Esophagus (tissue), 2 donors: Measurements from ENCODE around the gene SEMA4D. TPM values are rescaled to one million over a fixed set of nuclear protein-coding genes. Genes with fewer than 3 reads are reported as not detected.

Source experiments
- H3K27ac ChIP-seq, 2 donors: one replicate each; pipeline ENCODE4 v1.5.1; 2013; ENCODE audit warnings: low read depth in 2 of 2, mild to moderate bottlenecking in 2 of 2, inconsistent platforms in 1 of 2, low read length in 1 of 2, moderate library complexity in 1 of 2
- H3K27me3 ChIP-seq, 2 donors: one replicate each; pipeline ENCODE4 v1.6.1; 2013; ENCODE audit warnings: low read length in 2 of 2, control low read depth in 1 of 2, mild to moderate bottlenecking in 1 of 2; ENCODE audit not compliant: insufficient read depth in 2 of 2, control insufficient read depth in 1 of 2
- H3K36me3 ChIP-seq, 2 donors: one replicate each; pipeline ENCODE4 v1.6.1; 2013; ENCODE audit warnings: low read length in 1 of 2; ENCODE audit not compliant: control insufficient read depth in 2 of 2, insufficient read depth in 2 of 2
- H3K4me1 ChIP-seq, 2 donors: one replicate each; pipeline ENCODE4 v1.6.1; 2013; ENCODE audit warnings: low read length in 1 of 2; ENCODE audit not compliant: control insufficient read depth in 2 of 2, insufficient read depth in 2 of 2
- H3K4me3 ChIP-seq, 2 donors: one replicate each; pipeline ENCODE4 v1.5.1; 2013; ENCODE audit warnings: low read length in 2 of 2, mild to moderate bottlenecking in 2 of 2, low read depth in 1 of 2, moderate library complexity in 1 of 2
- H3K9me3 ChIP-seq, 2 donors: one replicate each; pipeline ENCODE4 v1.6.1; 2013; ENCODE audit warnings: mild to moderate bottlenecking in 2 of 2, low read depth in 1 of 2, low read length in 1 of 2, moderate library complexity in 1 of 2; ENCODE audit not compliant: control insufficient read depth in 2 of 2, insufficient read depth in 1 of 2
- WGBS, 2 donors: extraction: QIAGEN DNeasy Blood & Tissue Kit; methylation state at CpG; one replicate each; pipeline ENCODE4 v1.1.7; 2013; 5-methylcytosine and 5-hydroxymethylcytosine counted together
- polyA plus RNA-seq, 2 donors: library from polyadenylated mRNA; stranded (reverse); fragments of 200-250 nt; gene quantifications; one replicate each; pipeline ENCODE4 v1.2.3, GENCODE V29; 2013
- donor health status: healthy with polysubstance abuse.
- donor health status: Bipolar disorder and iron deficiency.

The SEMA4D gene
- polyA plus RNA-seq, 2 donors: 17.1 to 33.4 TPM

DNA sequence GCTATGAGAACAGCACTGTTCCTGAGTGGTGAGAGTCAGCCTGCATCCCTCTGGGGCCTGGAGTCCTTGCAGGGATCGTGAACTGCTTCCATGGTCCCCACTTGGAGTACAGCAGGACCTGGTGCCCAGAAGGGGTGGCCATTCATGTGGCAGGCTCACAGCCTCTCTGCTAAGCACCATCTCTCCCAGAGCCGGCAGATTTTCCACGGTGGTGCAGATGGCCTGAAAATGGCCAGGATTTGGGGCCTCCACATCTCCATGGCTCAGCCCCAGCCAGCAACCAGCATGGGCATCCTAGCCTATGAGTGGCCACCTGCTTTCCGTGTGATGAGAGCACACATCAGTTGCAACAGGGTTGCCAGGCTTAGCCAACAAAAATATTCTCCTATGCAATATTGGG lies 33.9 kb upstream of the SEMA4D start:
- no peak overlapping the region for H3K4me3 ChIP-seq
- peaks cover 2 to 10% of the 10 kb centered on the region in 2 donors for H3K4me1 ChIP-seq
- WGBS, 2 donors: 94 to 95% methylated on average over 4 of the region's 4 CpGs
- H3K36me3 ChIP-seq: no peaks in the 10 kb centered on the region
- no peak overlapping the region for H3K27ac ChIP-seq
- H3K9me3 ChIP-seq: no peaks in the 10 kb centered on the region
- H3K27me3 ChIP-seq: no peaks in the 10 kb centered on the region

DNA sequence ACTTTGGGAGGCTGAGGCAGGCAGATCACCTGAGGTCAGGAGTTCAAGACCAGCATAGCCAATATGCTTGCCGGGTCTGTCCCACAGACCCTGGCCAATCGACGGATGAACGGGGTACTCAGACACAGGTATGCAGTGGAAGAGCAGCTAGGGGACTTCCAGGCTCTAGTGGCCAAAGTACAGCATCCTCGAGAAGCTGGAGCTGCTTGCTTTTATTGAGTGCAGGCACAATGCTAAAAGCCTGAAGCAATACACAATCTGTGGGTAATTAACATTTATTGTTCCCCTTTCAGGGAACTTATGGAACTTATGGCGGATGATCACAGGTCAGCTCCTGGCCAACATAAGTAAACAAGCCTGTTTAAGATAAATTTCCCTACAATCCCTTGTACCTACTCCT lies 32.8 kb upstream of the SEMA4D start:
- H3K4me3 ChIP-seq: no peak overlapping the region
- no peaks in the 10 kb centered on the region for H3K36me3 ChIP-seq
- WGBS, 2 donors: 87 to 92% methylated on average over 6 of the region's 6 CpGs
- no peak overlapping the region for H3K27ac ChIP-seq
- no peaks in the 10 kb centered on the region for H3K9me3 ChIP-seq
- H3K4me1 ChIP-seq: peaks cover 2 to 13% of the 10 kb centered on the region in 2 donors
- H3K27me3 ChIP-seq: no peaks in the 10 kb centered on the region

GRCh38 chr9:89529243-89530035 lies 31.5 kb upstream of the SEMA4D start:
- no peaks in the 10 kb centered on the region for H3K27me3 ChIP-seq
- no peaks in the 10 kb centered on the region for H3K36me3 ChIP-seq
- 59 to 63% methylated on average over 5 of the region's 5 CpGs for WGBS, 2 donors
- H3K4me3 ChIP-seq: no peak overlapping the region
- no peaks in the 10 kb centered on the region for H3K9me3 ChIP-seq
- peak overlapping the region; percentile 75 to 96 for H3K27ac ChIP-seq
- H3K4me1 ChIP-seq: peaks cover 2 to 13% of the 10 kb centered on the region in 2 donors

GRCh38 chr9:89528540-89528939 lies 30.6 kb upstream of the SEMA4D start:
- peak overlapping the region; percentile 92 to 96 for H3K27ac ChIP-seq
- H3K4me3 ChIP-seq: no peak overlapping the region
- peaks cover 2 to 13% of the 10 kb centered on the region in 2 donors for H3K4me1 ChIP-seq
- 44 to 49% methylated on average over 6 of the region's 6 CpGs for WGBS, 2 donors
- no peaks in the 10 kb centered on the region for H3K36me3 ChIP-seq
- H3K9me3 ChIP-seq: no peaks in the 10 kb centered on the region
- H3K27me3 ChIP-seq: no peaks in the 10 kb centered on the region

GRCh38 chr9:89528131-89528530 lies 30.2 kb upstream of the SEMA4D start:
- peaks cover 0 to 13% of the 10 kb centered on the region in 2 donors for H3K4me1 ChIP-seq

GRCh38 chr9:89527084-89527483 lies 29.2 kb upstream of the SEMA4D start:
- Histone ChIP-seq H3K36me3 (no peaks in the 10 kb centered on the region), H3K9me3 (no peaks in the 10 kb centered on the region), H3K4me1 (peaks cover 4 to 13% of the 10 kb centered on the region in 2 donors), H3K27me3 (no peaks in the 10 kb centered on the region), H3K4me3 (no peak overlapping the region), H3K27ac (peak overlapping the region; percentile 80 to 92)
- 55 to 74% methylated on average over 2 of the region's 2 CpGs for WGBS, 2 donors

More at GRCh38 chr9:89528131-89528530, 30.2 kb upstream of the SEMA4D start:
- Histone ChIP-seq H3K9me3 (no peaks in the 10 kb centered on the region), H3K4me3 (no peak overlapping the region), H3K36me3 (no peaks in the 10 kb centered on the region), H3K27ac (peak overlapping the region; percentile 92 to 96), H3K27me3 (no peaks in the 10 kb centered on the region)
- 93 to 94% methylated on average over 5 of the region's 5 CpGs for WGBS, 2 donors

DNA sequence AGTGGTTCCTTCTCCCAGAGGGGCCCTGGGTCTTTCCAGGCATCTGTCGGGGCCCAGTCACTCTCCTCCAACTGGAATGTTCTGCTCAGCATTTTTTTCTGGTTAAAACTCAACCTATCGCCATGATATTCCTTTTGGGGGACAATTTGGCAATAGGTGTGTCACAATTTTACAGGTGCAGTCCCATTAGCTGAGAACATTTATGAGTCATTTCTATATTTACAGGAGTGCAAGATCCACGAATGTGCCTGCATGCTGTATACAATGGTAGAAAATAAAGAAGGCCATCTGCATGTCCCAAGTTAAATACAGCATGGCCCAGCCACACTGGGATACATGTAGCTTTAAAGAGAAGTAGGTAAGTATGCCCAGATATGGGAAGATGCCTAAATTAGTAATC lies 28.8 kb upstream of the SEMA4D start:
- peaks cover 4 to 13% of the 10 kb centered on the region in 2 donors for H3K4me1 ChIP-seq
- peak overlapping the region; percentile 91 to 92 for H3K27ac ChIP-seq
- no peaks in the 10 kb centered on the region for H3K36me3 ChIP-seq
- 66 to 70% methylated on average over 3 of the region's 3 CpGs for WGBS, 2 donors
- no peaks in the 10 kb centered on the region for H3K27me3 ChIP-seq
- no peaks in the 10 kb centered on the region for H3K9me3 ChIP-seq
- H3K4me3 ChIP-seq: no peak overlapping the region

DNA sequence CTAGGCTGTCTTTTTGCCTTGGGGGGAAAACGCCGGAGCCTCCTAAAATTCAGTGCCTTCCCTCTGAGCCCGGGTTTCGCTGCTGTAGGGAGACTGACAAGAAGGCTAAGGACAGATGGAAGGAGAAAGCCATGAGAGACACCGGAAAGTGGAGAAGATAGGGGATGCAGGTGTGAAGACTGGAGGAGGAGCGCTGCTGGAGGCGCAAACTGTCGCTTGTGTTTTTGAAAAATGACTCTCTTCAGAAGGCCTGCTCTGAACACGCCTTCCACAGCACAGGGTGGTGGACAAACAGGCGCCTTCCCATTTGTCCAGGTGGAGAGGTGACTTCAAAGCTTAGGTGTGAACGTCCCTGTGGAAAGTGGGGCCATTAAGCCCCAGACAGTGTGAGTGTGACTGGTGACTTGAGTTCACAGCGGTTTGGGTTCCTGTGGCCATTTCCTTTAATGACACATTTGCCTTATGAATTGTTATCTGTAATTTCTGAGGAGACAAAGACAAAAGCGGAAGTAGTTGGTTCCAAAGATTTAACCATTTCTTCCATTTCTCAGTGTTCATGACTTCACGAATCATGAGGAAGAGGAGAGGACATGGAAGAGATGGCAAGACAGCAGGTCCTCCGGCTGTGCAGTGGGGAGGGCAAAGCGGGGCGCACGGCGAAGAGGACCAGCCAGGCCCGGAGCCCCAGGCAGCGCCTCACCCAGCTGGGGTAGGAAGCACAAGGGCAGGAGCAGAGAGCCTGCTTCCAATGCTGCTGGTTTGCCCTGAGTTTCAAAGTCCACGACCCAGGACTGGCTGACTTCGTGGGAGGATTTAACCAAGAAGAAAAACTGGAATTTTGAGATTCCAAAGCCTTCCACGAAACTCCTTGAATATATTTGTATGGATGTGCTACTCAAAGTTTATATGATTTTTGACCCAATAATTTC lies 27.8 kb upstream of the SEMA4D start:
- Histone ChIP-seq H3K27ac (peak overlapping the region; percentile 91 to 92), H3K9me3 (no peaks in the 10 kb centered on the region), H3K4me3 (no peak overlapping the region), H3K36me3 (no peaks in the 10 kb centered on the region), H3K27me3 (no peaks in the 10 kb centered on the region), H3K4me1 (peaks cover 4 to 13% of the 10 kb centered on the region in 2 donors)
- 77% methylated on average over 24 of the region's 24 CpGs for WGBS, 2 donors

- Histone ChIP-seq H3K27me3 (no peaks in the 10 kb centered on the region), H3K4me1 (peaks cover 4 to 13% of the 10 kb centered on the region in 2 donors), H3K4me3 (no peak overlapping the region), H3K36me3 (no peaks in the 10 kb centered on the region), H3K9me3 (no peaks in the 10 kb centered on the region), H3K27ac (no peak overlapping the region)
- 77 to 85% methylated on average over 6 of the region's 6 CpGs for WGBS, 2 donors
Observed at GRCh38 chr9:89524963-89525362, 27.1 kb upstream of the SEMA4D start.
